Type B pancreatic cell (in vitro differentiated cells): ENCODE data around the gene RNF212. TPM values are rescaled to one million over a fixed set of nuclear protein-coding genes. Genes with fewer than 3 reads are reported as not detected.

Experiments used
- DNase-seq: peaks from one replicate; pipeline ENCODE4 v3.0.0; 2021; ENCODE audit warnings: mixed read lengths; ENCODE audit not compliant: unreplicated experiment; ENCODE audit errors: extremely low spot score
- H3K27ac Mint-ChIP-seq: 2 replicates; pipeline ENCODE4 v1.8.0; 2021; ENCODE audit warnings: mild to moderate bottlenecking, mixed read lengths
- H3K27me3 Mint-ChIP-seq: 2 replicates; pipeline ENCODE4 v1.8.0; 2021; ENCODE audit warnings: mixed read lengths
- H3K36me3 Mint-ChIP-seq: 2 replicates; pipeline ENCODE4 v1.8.0; 2021; ENCODE audit warnings: mixed read lengths
- H3K4me1 Mint-ChIP-seq: one replicate; pipeline ENCODE4 v1.8.0; 2021; ENCODE audit warnings: mixed read lengths; ENCODE audit not compliant: unreplicated experiment
- H3K4me3 Mint-ChIP-seq: 2 replicates; pipeline ENCODE4 v1.8.0; 2021; ENCODE audit warnings: mild to moderate bottlenecking, mixed read lengths
- H3K9me3 Mint-ChIP-seq: 2 replicates; pipeline ENCODE4 v1.8.0; 2021; ENCODE audit warnings: mixed read lengths
- total RNA-seq: library from RNA; stranded (reverse); gene quantifications from 2 replicates; pipeline ENCODE4 v1.2.1, GENCODE V29; 2021; ENCODE audit warnings: low replicate concordance
- TF ChIP-seq, protein P1 (sequence below): fragments of 200-600 bp; sonication (generic); conservative IDR thresholded peaks from 2 replicates; pipeline ENCODE4 v1.5.0; 2021; ENCODE audit warnings: antibody characterized with exemption, mild to moderate bottlenecking

The RNF212 gene
- total RNA-seq, 1 donor from 2014 or later, result 3.5 TPM

DNA sequence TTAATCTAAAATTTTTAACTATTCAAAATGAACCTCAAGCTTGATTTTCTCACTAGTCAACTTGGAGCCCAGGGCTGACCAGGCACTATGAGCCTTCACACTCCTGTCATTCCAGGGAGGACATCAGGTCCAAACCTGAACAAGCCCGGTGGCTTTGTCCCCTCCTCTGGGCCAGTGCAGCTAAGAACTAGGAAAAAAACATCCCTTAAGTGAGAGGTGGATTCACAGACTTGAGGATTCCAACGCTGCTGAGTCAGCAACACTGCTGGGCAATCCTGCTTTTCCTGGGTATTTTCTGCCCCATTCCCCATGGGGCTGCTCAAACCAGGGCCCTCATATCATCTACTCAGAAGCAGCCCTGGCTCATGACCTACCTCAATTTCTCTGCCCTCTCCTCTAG is 4.0 kb downstream of the RNF212 start:
- Mint-ChIP-seq H3K9me3 (no peaks in the 10 kb centered on the region), H3K4me1 (peaks cover 8% of the 10 kb centered on the region), H3K27me3 (peaks cover 23% of the 10 kb centered on the region), H3K4me3 (no peak overlapping the region), H3K36me3 (no peaks in the 10 kb centered on the region), H3K27ac (peak overlapping the region; percentile 1)
- TF ChIP-seq, protein P1, sequence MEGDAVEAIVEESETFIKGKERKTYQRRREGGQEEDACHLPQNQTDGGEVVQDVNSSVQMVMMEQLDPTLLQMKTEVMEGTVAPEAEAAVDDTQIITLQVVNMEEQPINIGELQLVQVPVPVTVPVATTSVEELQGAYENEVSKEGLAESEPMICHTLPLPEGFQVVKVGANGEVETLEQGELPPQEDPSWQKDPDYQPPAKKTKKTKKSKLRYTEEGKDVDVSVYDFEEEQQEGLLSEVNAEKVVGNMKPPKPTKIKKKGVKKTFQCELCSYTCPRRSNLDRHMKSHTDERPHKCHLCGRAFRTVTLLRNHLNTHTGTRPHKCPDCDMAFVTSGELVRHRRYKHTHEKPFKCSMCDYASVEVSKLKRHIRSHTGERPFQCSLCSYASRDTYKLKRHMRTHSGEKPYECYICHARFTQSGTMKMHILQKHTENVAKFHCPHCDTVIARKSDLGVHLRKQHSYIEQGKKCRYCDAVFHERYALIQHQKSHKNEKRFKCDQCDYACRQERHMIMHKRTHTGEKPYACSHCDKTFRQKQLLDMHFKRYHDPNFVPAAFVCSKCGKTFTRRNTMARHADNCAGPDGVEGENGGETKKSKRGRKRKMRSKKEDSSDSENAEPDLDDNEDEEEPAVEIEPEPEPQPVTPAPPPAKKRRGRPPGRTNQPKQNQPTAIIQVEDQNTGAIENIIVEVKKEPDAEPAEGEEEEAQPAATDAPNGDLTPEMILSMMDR, result no peak
- DNase-seq, result no peak

DNA sequence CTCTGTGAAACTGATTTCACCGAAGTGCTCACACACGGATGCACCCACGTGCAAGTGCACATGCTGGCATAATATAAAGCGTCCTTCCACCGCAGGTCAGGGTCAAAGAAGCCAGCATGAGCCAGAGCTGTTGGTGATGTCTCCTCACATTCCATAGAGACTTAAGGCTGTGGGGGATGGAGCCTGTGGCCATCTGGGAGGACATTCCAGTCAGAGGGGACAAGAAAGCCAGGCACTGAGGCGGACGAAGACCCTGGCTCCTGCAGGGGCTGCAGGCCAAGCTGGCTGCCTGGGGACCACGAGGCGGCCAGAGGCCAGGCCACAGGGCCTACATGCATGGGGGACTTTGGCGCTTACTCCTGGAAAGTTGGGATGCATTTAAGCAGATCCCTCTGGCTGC is 7.7 kb downstream of the RNF212 start:
- H3K27ac Mint-ChIP-seq, result peak overlapping the region; percentile 30
- H3K36me3 Mint-ChIP-seq, result no peaks in the 10 kb centered on the region
- H3K27me3 Mint-ChIP-seq, result peaks cover 10% of the 10 kb centered on the region
- TF ChIP-seq, protein P1, result no peak
- H3K4me1 Mint-ChIP-seq, result peaks cover 8% of the 10 kb centered on the region
- H3K4me3 Mint-ChIP-seq, result no peak overlapping the region
- no peak for DNase-seq
- no peaks in the 10 kb centered on the region for H3K9me3 Mint-ChIP-seq

DNA sequence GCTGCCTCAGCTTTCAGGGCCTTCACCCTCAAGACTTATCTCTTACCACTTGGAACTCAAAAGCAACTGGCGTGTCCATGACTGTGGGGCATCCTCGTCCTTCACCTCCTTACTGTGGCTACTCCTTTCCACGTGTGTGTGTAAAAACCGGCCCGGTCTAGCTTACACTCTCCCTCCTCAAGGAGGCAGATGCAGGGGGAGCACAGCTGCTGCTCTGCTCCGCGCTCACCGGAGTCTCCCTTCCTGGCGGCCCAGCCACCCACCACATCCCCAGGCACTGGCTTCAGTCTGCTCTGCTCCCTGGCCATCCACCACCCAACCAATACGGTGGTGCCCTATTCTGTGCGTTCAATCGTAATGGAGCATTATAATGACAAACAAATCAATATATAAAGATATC is 8.3 kb downstream of the RNF212 start:
- DNase-seq, result no peak
- TF ChIP-seq, protein P1, result no peak
- Mint-ChIP-seq H3K4me3 (no peak overlapping the region), H3K27ac (no peak overlapping the region), H3K27me3 (peaks cover 6% of the 10 kb centered on the region), H3K36me3 (no peaks in the 10 kb centered on the region), H3K9me3 (no peaks in the 10 kb centered on the region), H3K4me1 (peaks cover 6% of the 10 kb centered on the region)

DNA sequence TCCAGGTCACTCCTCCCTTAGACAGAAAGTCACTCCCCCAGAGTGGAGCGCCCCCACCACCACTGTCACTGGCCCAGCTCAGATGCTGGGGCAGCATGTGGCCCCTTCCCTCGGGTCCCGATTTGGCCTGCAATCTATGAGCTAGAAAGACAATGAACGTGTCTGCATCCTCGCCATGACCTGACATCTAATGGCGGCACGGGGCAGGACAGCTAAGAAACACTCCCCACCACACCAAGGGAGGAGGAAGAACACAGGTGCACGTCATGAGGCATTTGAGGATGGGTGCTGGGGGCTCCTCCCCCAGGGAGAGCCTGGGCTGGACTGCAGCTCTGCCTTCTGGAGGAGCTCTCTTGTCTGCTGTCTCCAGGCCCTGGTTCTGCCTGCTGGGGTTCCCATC is 8.7 kb downstream of the RNF212 start:
- TF ChIP-seq, protein P1, result no peak
- no peak overlapping the region for H3K4me3 Mint-ChIP-seq
- H3K27ac Mint-ChIP-seq, result no peak overlapping the region
- peaks cover 1% of the 10 kb centered on the region for H3K27me3 Mint-ChIP-seq
- H3K36me3 Mint-ChIP-seq, result no peaks in the 10 kb centered on the region
- peaks cover 1% of the 10 kb centered on the region for H3K4me1 Mint-ChIP-seq
- no peaks in the 10 kb centered on the region for H3K9me3 Mint-ChIP-seq
- DNase-seq, result no peak

DNA sequence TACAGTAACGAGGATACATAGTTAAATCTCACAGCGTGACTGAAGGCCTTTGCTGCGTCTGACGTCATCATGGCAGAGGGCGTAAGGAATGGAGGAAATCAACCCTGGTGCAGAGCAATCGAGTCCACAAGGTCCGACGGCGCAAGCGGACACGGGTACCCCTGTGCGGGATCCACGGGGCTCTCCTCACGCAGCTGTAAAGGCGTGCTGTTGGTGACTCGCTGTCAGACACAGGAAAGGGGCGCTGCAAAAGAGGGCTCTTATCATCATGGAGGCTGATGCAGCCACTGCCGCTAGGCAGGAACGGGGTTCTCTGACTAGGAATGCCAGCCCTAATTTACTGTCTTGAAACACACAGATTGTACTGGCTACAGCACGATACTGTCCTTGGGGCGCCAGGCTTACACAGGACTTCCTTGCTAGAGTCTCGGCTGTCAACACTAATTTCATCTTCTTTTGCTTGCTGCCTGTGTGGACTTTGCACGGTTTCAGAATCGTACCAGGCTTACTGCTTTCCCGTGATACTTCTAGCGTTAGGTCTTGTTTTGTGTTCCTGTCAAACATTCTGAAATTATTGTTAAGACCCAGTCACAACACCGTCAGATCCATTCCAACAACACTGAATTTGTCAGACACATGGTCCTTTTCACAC is 13.6 kb downstream of the RNF212 start:
- TF ChIP-seq, protein P1, result no peak
- no peaks in the 10 kb centered on the region for H3K9me3 Mint-ChIP-seq
- no peaks in the 10 kb centered on the region for H3K36me3 Mint-ChIP-seq
- DNase-seq, result no peak
- no peak overlapping the region for H3K4me3 Mint-ChIP-seq
- no peaks in the 10 kb centered on the region for H3K4me1 Mint-ChIP-seq
- no peaks in the 10 kb centered on the region for H3K27me3 Mint-ChIP-seq
- no peak overlapping the region for H3K27ac Mint-ChIP-seq
